Measurements from ENCODE around the gene CEP41.

The CEP41 gene

GRCh38 chr7:130365511-130366441 lies 75.0 kb downstream of the CEP41 start:
- H3K4me3 ChIP-seq (ENCODE audit: low read depth, low read length), result no peak overlapping the region
- no peak for TF ChIP-seq CTCF (IDR thresholded peaks at IDR 0.05; ENCODE audit: borderline replicate concordance, insufficient read depth, low read depth, low read length)

- no peak overlapping the region for H3K4me3 ChIP-seq (ENCODE audit: low read depth, low read length)
Observed at GRCh38 chr7:130365088-130365487, 75.7 kb downstream of the CEP41 start.

GRCh38 chr7:130364451-130364850 lies 76.4 kb downstream of the CEP41 start:
- H3K4me3 ChIP-seq (ENCODE audit: low read depth, low read length), result no peak overlapping the region
- no peak for TF ChIP-seq CTCF (IDR thresholded peaks at IDR 0.05; ENCODE audit: borderline replicate concordance, insufficient read depth, low read depth, low read length)

More at GRCh38 chr7:130365088-130365487, 75.7 kb downstream of the CEP41 start:
- no peak for TF ChIP-seq CTCF (IDR thresholded peaks at IDR 0.05; ENCODE audit: borderline replicate concordance, insufficient read depth, low read depth, low read length)

GRCh38 chr7:130363026-130363847 lies 77.6 kb downstream of the CEP41 start:
- no peak overlapping the region for H3K4me3 ChIP-seq (ENCODE audit: low read depth, low read length)
- no peak for TF ChIP-seq CTCF (IDR thresholded peaks at IDR 0.05; ENCODE audit: borderline replicate concordance, insufficient read depth, low read depth, low read length)

GRCh38 chr7:130362251-130362816 lies 78.5 kb downstream of the CEP41 start:
- no peak for TF ChIP-seq CTCF (IDR thresholded peaks at IDR 0.05; ENCODE audit: borderline replicate concordance, insufficient read depth, low read depth, low read length)
- H3K4me3 ChIP-seq (ENCODE audit: low read depth, low read length), result no peak overlapping the region

GRCh38 chr7:130361681-130362080 lies 79.1 kb downstream of the CEP41 start:
- TF ChIP-seq CTCF (IDR thresholded peaks at IDR 0.05; ENCODE audit: borderline replicate concordance, insufficient read depth, low read depth, low read length), result no peak
- no peak overlapping the region for H3K4me3 ChIP-seq (ENCODE audit: low read depth, low read length)

All from GM12875 (cell line).